ENCODE data around the gene TBC1D22A.

TBC1D22A gene

DNA sequence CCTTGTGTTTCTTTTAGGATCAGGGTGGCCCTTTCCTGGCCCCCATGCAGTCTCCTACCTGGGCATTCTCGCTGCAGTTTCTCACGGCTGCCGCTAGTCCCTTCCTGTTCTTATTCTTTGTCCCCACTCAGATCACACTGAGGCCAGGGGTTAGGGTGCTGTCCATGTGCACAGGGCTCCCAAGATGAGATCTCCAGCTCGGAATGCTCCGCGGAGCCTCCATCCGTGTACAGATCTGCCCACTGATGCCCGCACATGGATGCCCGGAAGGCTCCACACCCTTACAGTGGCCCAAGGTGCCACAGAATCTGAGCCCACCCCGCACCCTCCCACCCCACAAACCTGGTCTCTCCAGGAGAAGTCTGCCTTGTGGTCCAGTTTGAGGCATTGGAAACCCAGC is 457.3 kb downstream of the TBC1D22A start:
- H3K79me2 ChIP-seq (ENCODE audit: low read length), result no peaks in the 10 kb centered on the region
- H4K20me1 ChIP-seq (ENCODE audit: insufficient read depth, low read length), result no peaks in the 10 kb centered on the region
- H3K9ac ChIP-seq (ENCODE audit: low read length), result no peak overlapping the region
- no peak overlapping the region for H3K4me2 ChIP-seq (ENCODE audit: low read length)
- 0 out of 2 replicates have a peak, but pooled peaks cover 4% of the 10 kb centered on the region for H3K9me3 ChIP-seq (ENCODE audit: insufficient read depth, low read length)
- no peaks in the 10 kb centered on the region for H3K4me1 ChIP-seq (ENCODE audit: low read length)
- no peak overlapping the region for H2AFZ ChIP-seq (ENCODE audit: low read depth, low read length)
- H3K27ac ChIP-seq (ENCODE audit: low read length), result no peak overlapping the region
- H3K27me3 ChIP-seq (ENCODE audit: low read depth, low read length), result 0 out of 2 replicates have a peak, but pooled peaks cover under 1% of the 10 kb centered on the region
- no peak overlapping the region for H3K4me3 ChIP-seq (ENCODE audit: low read length)
- no peaks in the 10 kb centered on the region for H3K36me3 ChIP-seq (replicated peaks; ENCODE audit: low read depth, low read length)
- TF ChIP-seq EZH2phosphoT487 (IDR thresholded peaks at IDR 0.05; ENCODE audit: low read depth), result no peak
- TF ChIP-seq, protein P1, sequence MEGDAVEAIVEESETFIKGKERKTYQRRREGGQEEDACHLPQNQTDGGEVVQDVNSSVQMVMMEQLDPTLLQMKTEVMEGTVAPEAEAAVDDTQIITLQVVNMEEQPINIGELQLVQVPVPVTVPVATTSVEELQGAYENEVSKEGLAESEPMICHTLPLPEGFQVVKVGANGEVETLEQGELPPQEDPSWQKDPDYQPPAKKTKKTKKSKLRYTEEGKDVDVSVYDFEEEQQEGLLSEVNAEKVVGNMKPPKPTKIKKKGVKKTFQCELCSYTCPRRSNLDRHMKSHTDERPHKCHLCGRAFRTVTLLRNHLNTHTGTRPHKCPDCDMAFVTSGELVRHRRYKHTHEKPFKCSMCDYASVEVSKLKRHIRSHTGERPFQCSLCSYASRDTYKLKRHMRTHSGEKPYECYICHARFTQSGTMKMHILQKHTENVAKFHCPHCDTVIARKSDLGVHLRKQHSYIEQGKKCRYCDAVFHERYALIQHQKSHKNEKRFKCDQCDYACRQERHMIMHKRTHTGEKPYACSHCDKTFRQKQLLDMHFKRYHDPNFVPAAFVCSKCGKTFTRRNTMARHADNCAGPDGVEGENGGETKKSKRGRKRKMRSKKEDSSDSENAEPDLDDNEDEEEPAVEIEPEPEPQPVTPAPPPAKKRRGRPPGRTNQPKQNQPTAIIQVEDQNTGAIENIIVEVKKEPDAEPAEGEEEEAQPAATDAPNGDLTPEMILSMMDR (IDR thresholded peaks at IDR 0.05; ENCODE audit: low read depth, low read length), result no peak

DNA sequence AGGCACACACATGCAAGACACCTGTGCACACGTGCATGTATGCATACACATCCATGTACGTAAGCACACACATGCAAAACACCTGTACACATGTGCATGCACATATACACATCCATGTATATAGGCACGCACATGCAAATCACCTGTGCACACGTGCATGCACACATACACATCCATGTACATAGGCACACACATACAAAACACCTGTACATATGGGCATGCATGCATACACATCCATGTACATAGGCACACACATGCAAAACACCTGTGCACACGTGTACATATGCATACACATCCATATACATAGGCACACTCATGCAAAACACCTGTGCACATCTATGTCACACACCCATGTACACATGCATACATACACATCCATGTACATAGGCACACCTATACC is 458.3 kb downstream of the TBC1D22A start:
- H3K4me3 ChIP-seq (ENCODE audit: low read length), result no peak overlapping the region
- H4K20me1 ChIP-seq (ENCODE audit: insufficient read depth, low read length), result no peaks in the 10 kb centered on the region
- no peak overlapping the region for H2AFZ ChIP-seq (ENCODE audit: low read depth, low read length)
- no peak overlapping the region for H3K27ac ChIP-seq (ENCODE audit: low read length)
- 0 out of 2 replicates have a peak, but pooled peaks cover 4% of the 10 kb centered on the region for H3K9me3 ChIP-seq (ENCODE audit: insufficient read depth, low read length)
- H3K36me3 ChIP-seq (replicated peaks; ENCODE audit: low read depth, low read length), result no peaks in the 10 kb centered on the region
- no peaks in the 10 kb centered on the region for H3K27me3 ChIP-seq (ENCODE audit: low read depth, low read length)
- no peak overlapping the region for H3K9ac ChIP-seq (ENCODE audit: low read length)
- no peak for TF ChIP-seq EZH2phosphoT487 (IDR thresholded peaks at IDR 0.05; ENCODE audit: low read depth)
- TF ChIP-seq, protein P1 (IDR thresholded peaks at IDR 0.05; ENCODE audit: low read depth, low read length), result no peak
- no peaks in the 10 kb centered on the region for H3K4me1 ChIP-seq (ENCODE audit: low read length)
- H3K79me2 ChIP-seq (ENCODE audit: low read length), result no peaks in the 10 kb centered on the region
- no peak overlapping the region for H3K4me2 ChIP-seq (ENCODE audit: low read length)

DNA sequence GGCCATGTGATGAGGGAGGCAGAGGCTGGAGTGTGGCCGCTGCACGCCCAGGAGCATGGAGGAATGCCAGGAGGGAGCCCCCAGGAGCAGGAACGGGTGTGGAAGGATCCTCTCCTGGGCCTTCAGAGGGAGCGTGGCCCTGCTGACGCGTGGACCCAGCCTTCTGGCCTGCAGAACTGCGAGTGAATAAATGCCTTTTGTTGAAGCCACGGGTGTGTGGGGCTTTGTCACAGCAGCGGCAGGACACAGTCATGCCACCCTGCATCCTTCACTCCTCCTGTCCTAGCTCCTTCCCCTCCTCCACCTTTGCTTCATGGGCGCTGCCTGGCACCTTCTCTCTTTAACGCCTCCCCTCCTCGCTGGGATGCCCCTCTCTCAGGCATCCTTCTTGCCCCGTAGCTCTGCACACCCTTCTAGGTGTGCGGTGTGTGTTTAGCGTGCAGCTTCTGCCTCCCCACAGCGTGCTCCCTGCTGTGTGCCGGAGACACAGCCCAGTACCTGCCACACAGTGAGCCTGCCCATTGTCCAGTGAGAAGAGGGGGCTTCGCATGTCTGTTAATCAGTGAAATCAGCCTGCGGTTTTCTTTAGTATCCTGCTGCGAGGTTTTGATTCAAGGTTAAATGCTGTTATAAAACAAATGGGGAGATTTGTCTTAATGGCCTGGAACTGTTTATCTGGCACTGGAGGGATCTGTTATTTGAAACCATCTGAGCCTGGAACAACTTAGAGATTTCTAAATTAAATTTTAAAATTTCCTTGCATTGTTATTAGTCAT is 459.6 kb downstream of the TBC1D22A start:
- Histone ChIP-seq H3K9me3 (ENCODE audit: insufficient read depth, low read length) (0 out of 2 replicates have a peak, but pooled peaks cover 4% of the 10 kb centered on the region), H3K79me2 (ENCODE audit: low read length) (no peaks in the 10 kb centered on the region), H2AFZ (ENCODE audit: low read depth, low read length) (no peak overlapping the region), H3K4me2 (ENCODE audit: low read length) (no peak overlapping the region), H3K27me3 (ENCODE audit: low read depth, low read length) (no peaks in the 10 kb centered on the region), H3K4me3 (ENCODE audit: low read length) (no peak overlapping the region), H3K36me3 (replicated peaks; ENCODE audit: low read depth, low read length) (no peaks in the 10 kb centered on the region), H3K27ac (ENCODE audit: low read length) (no peak overlapping the region), H3K9ac (ENCODE audit: low read length) (no peak overlapping the region), H3K4me1 (ENCODE audit: low read length) (no peaks in the 10 kb centered on the region), H4K20me1 (ENCODE audit: insufficient read depth, low read length) (no peaks in the 10 kb centered on the region)
- TF ChIP-seq EZH2phosphoT487 (IDR thresholded peaks at IDR 0.05; ENCODE audit: low read depth), result no peak
- TF ChIP-seq, protein P1 (IDR thresholded peaks at IDR 0.05; ENCODE audit: low read depth, low read length), result no peak

Measured in OCI-LY3 (cell line).